Activated CD8-positive, alpha-beta memory T cell treated with anti-CD3 and anti-CD28 coated beads for 36 hours (primary cell): Measurements from ENCODE around the gene EDIL3. TPM values are rescaled to one million over a fixed set of nuclear protein-coding genes. Genes with fewer than 3 reads are reported as not detected.
"Not testable (repeated sequence)": the region's sequence is repeated elsewhere in the genome, so short reads cannot be mapped to it uniquely, and the experiment has no call there.

ENCODE experiments used
- CTCF ChIA-PET: fragments of 350-600 bp; sonication (Branson Sonifier 250); formaldehyde crosslinking; loops from one replicate; lab custom pipeline; 2021; ENCODE audit warnings: antibody characterized with exemption; lab: Charles Lee
- POLR2A ChIA-PET: fragments of 350-600 bp; sonication (Branson Sonifier 250); formaldehyde crosslinking; loops from one replicate; lab custom pipeline; 2021; ENCODE audit warnings: antibody characterized with exemption; lab: Charles Lee
- total RNA-seq, 2 experiments: library from RNA; stranded (reverse); gene quantifications; one replicate each; pipeline ENCODE4 v1.2.3, GENCODE V29; 2021

EDIL3 gene
- total RNA-seq, 2 experiments from 2014 or later: not detected

- CTCF ChIA-PET: no interaction called here
- POLR2A ChIA-PET: no interaction called here
Measured at GRCh38 chr5:84381502-84382362, 2.9 kb downstream of the EDIL3 start.

DNA sequence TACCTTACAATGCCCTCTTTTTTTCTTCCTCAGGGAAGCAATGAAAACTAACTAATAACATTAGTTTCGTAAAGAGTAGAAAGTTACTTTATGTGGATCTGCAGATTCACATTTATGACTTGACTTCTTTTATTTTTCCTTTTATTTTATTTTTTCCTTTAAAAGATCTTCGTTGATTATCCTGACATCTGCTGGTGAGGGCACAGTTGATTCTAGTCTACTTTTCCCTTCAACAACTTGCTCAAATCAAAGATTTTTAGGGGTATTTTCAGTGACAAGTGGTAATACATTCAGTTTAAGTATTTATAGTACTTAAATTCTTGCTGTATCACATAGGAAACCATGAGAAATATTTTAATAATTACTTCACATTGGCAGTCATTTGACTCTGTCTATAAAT lies 4.9 kb downstream of the EDIL3 start:
- CTCF ChIA-PET: no interaction called here
- POLR2A ChIA-PET: no interaction called here

DNA sequence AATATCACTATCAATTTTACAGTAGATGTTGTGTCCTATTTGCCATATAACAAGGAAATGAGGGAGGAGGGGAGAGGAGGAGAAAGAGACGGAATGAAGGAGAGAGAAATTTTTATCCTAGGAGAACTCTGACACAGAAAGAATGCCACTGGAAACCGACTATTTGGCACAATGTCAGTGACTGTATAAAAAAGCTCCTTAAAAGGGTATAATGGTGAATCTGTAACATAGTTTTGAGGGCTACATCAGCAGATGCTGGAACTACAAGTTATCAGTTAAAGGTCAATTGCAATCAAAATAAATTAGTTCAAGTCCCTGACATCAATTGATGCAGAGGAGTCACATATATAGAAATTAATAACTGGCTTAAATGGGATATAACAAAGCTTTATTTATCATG lies 5.7 kb downstream of the EDIL3 start:
- POLR2A ChIA-PET: no interaction called here
- CTCF ChIA-PET: no interaction called here

- POLR2A ChIA-PET: no interaction called here
Measured at GRCh38 chr5:84378420-84378819, 6.3 kb downstream of the EDIL3 start.

GRCh38 chr5:84376346-84376745 lies 8.3 kb downstream of the EDIL3 start:
- ChIA-PET POLR2A (no interaction called here), CTCF (no interaction called here)

More at GRCh38 chr5:84378420-84378819, 6.3 kb downstream of the EDIL3 start:
- CTCF ChIA-PET: no interaction called here

DNA sequence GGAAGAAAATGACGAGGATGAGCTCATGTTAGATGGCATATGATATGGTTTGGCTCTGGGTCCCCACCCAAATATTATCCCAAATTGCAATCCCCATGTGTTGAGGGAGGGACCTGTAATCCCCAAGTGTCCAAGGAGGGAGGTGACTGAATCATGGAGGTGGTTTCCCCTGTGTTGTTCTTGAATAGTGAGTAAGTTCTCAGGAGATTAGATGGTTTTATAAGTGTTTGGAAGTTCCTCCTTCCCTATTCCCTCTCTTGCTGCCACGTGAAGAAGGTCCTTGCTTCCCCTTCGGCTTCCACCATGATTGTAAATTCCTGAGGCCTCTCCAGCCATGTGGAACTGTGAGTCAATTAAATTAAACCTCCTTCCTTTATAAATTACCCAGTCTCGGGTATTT lies 10.1 kb downstream of the EDIL3 start:
- POLR2A ChIA-PET: no interaction called here
- CTCF ChIA-PET: no interaction called here

DNA sequence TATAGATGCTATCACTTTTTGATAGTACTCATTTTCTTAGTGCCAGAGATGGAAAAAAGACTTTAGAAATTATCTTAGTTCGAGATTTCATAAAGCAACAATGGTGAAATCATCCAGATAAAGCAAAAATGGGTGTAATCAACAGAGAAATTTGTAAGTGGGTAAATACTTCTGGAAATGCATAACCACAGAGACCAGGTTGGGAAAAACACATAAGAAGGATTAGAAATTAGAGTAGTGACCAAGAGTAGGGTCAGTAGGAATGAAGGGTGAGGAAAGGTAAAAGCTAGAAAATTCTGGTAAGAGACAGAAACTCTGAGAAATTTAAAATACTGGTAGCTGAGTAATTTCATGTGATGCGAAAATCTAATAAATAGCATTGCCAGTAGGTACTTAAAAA lies 11.2 kb downstream of the EDIL3 start:
- CTCF ChIA-PET: no interaction called here
- POLR2A ChIA-PET: no interaction called here

DNA sequence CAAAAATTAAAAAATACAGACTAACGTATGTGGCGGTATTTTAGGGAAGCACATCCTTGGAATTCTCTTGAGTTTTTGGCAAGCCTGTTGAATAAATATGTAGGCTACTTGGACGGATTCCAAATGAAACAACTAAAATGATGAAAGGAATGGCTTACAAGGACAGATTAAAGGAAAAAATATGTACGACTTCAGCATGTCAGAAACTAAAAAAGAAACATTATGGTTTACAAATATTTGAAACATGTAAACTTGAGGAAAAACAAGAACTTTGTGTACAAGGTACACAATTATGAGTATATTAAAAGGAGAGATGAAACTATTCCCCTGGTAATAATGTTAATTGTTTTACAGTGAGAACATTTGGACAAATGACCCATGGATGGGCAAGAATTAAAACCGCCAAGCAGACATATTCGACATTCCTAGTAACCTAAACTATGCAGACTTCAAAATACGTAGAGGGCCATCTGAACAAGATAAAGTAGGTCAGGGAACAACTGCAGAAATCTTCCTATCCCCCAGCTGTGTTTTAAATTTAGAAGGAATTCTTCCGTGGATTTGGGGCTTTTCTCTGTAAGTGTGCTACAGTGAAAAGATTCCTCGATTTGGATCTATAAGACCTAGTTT lies 12.5 kb downstream of the EDIL3 start:
- CTCF ChIA-PET: no interaction called here
- POLR2A ChIA-PET: no interaction called here

DNA sequence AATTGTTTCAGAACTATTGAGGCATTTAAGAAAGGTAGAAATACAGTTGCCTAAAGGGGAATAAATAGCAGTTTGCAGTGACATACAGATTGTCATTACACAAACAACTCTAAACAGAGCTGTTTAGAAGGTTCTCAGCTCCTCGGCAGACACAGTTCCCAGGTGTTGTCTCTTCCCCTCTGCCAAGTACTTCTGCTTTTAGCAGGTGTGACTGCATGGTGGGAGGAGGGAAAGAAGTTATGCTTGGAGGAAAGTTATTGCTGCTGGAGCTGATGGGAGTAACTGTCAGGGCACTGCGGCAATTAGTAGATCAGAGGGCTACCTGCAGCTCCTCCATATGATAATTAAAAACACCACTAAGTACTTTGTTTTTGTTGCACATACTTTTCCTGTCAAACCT lies 14.5 kb downstream of the EDIL3 start:
- ChIA-PET CTCF (no interaction called here), POLR2A (no interaction called here)

- POLR2A ChIA-PET: no interaction called here
- CTCF ChIA-PET: no interaction called here
Measured at GRCh38 chr5:84364043-84364442, 20.6 kb downstream of the EDIL3 start.

DNA sequence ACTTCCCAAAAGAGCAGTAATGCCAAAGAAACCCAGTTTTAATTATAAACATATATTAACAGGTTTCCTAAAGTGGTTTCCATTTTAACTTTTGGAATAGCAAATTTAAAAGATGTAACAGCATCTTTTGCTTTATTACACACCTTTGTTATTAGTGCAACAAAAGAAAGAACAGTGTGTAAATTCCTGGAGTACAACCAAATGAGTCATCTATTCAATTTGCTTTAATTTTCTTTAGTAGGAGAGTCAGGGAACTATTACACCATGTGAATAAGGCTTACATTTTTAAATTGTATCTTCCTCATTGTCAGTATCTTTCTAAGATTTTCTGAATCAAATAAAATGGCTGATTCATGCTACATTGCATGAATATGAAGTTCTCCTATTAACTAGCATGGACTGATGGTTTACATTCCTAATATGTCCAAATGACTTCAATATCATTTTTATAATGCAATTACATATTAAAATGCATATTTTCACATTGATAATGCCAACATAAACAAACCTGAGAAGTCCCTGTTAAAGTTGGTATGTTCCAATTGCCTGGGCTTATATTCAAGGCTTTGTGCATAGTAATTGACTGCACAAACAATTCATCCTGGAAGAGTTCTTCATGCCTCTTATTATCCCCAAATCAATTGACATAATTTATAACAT lies 22.5 kb downstream of the EDIL3 start:
- POLR2A ChIA-PET: no interaction called here
- CTCF ChIA-PET: no interaction called here

DNA sequence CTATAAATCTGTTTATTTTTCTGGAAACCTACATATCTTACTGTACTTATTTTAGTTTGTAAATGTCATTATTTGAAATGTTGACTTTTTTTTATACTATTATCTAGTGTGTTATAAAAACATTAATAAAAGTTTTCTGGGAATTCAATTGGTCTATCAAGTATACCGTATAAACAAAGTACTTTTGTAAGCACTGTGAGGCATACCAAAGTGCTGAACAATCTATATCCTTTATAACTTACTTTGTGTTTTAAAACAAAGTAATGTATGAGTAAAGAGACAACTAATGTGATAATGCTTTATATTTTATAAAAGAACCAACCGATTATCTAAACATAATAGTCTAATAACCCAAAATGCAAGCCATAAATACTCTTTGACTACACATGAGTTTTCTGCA lies 23.1 kb downstream of the EDIL3 start:
- ChIA-PET POLR2A (no interaction called here), CTCF (no interaction called here)

GRCh38 chr5:84360056-84360455 lies 24.6 kb downstream of the EDIL3 start:
- ChIA-PET CTCF (no interaction called here), POLR2A (no interaction called here)

DNA sequence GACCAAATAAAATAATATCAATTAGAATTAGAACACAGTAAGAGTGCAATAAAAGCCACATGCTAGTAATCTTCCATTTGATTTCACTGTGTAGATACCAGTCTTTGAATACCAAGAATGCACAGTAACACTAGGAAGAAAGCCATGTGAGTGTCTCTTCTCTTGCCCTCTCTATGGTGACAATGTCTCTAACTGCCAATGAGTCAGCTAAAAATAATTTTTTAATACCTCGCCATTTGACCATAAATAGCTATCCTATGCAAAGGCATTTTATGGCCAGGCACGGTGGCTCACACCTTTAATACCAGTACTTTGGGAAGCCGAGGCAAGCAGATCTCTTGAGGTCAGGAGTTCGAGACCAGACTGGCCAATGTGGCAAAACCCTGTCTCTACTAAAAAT lies 30.6 kb downstream of the EDIL3 start:
- ChIA-PET POLR2A (no interaction called here), CTCF (no interaction called here)

- ChIA-PET CTCF (no interaction called here), POLR2A (no interaction called here)
Measured at GRCh38 chr5:84344788-84345187, 39.9 kb downstream of the EDIL3 start.

DNA sequence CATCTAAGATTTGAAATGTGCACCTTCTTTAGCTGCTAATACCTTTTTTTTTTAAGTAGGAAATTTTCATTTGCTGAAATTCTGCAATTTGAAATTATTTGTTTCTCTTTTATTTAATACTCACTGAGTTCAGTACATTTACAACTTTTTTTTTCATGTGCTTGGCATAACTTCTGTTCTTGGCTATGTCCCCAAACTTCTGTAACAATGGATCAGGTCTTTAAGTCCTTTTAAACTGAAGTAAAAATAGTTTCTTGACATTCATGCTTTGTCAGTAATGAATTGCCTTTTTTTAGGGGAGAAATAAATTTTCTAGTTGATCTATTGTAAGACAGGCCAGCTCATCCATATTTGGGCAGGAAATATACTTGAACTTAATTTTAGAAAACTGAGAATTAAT lies 41.5 kb downstream of the EDIL3 start:
- ChIA-PET POLR2A (no interaction called here), CTCF (no interaction called here)

GRCh38 chr5:84332106-84332505 lies 52.6 kb downstream of the EDIL3 start:
- CTCF ChIA-PET: no interaction called here
- POLR2A ChIA-PET: no interaction called here

DNA sequence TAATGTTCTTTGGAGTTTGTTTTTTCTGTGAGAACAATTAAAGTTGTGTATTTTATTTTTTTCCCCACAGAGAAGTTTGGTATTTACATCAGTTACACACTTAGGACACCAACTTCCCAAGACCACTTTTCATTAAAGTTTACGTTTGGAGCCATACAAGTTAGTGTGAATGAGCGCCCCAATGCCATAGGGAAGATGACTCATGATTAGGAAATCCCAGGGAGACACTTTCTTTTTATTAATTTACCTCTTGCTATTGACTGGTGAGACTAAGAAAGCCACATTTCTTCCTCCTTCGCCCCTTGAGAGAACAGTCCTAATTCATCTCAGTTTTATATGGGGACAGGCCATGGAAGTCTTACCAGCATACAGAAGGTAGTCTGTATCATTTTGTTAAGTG lies 57.1 kb downstream of the EDIL3 start:
- ChIA-PET CTCF (no interaction called here), POLR2A (no interaction called here)

GRCh38 chr5:84322646-84323045 lies 62.0 kb downstream of the EDIL3 start:
- ChIA-PET CTCF (no interaction called here), POLR2A (no interaction called here)

DNA sequence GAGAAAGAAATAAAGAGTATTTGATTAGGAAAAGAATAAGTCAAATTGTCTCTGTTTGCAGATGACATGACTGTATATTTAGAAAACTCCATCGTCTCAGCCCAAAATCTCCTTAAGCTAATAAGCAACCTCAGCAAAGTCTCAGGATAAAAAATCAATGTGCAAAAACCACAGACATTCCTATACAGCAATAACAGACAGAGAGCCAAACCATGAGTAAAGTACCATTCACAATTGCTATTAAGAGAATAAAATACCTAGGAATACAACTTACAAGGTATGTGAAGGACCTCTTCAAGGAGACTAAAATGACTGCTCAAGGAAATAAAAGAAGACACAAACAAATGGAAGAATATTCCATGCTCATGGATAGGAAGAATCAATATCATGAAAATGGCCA lies 66.9 kb downstream of the EDIL3 start:
- POLR2A ChIA-PET, CTCF ChIA-PET: not testable (repeated sequence)

DNA sequence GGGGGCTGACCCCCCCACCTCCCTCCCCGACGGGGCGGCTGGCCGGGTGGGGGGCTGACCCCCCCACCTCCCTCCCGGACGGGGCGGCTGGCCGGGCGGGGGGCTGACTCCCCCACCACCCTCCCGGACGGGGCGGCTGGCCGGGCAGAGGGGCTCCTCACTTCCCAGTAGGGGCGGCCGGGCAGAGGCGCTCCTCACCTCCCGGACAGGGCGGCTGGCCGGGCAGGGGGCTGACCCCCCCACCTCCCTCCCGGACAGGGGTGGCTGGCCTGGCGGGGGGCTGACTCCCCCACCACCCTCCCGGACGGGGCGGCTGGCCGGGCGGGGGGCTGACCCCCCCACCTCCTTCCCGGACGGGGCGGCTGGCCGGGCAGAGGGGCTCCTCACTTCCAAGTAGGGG lies 72.4 kb downstream of the EDIL3 start:
- CTCF ChIA-PET, POLR2A ChIA-PET: not testable (repeated sequence)
